Activated CD4-positive, alpha-beta memory T cell treated with anti-CD3 and anti-CD28 coated beads for 36 hours (primary cell): Measurements from ENCODE around the gene MARCHF6. TPM values are rescaled to one million over a fixed set of nuclear protein-coding genes. Genes with fewer than 3 reads are reported as not detected.
A peak's percentile ranks its signal among the peaks of the same experiment; 100 is the strongest.

Experiments used
- CTCF ChIA-PET: fragments of 350-600 bp; sonication (Branson Sonifier 250); formaldehyde crosslinking; loops from one replicate; lab custom pipeline; 2021; ENCODE audit warnings: antibody characterized with exemption, inconsistent platforms; lab: Charles Lee
- POLR2A ChIA-PET: fragments of 350-600 bp; sonication (Branson Sonifier 250); formaldehyde crosslinking; loops from one replicate; lab custom pipeline; 2021; ENCODE audit warnings: antibody characterized with exemption; lab: Charles Lee
- DNase-seq: peaks from one replicate; pipeline ENCODE4 v3.0.0-alpha.2; 2020
- H3K27ac Mint-ChIP-seq: one replicate; pipeline ENCODE4 v1.8.0; 2021; ENCODE audit warnings: mixed read lengths
- H3K27me3 Mint-ChIP-seq: one replicate; pipeline ENCODE4 v1.8.0; 2021; ENCODE audit warnings: mixed read lengths
- H3K36me3 Mint-ChIP-seq: one replicate; pipeline ENCODE4 v1.8.0; 2021; ENCODE audit warnings: mixed read lengths
- H3K4me1 Mint-ChIP-seq: one replicate; pipeline ENCODE4 v1.8.0; 2021; ENCODE audit warnings: low read depth, mixed read lengths
- H3K4me3 Mint-ChIP-seq: one replicate; pipeline ENCODE4 v1.8.0; 2021; ENCODE audit warnings: mild to moderate bottlenecking, mixed read lengths
- H3K9me3 Mint-ChIP-seq: one replicate; pipeline ENCODE4 v1.8.0; 2021; ENCODE audit warnings: mixed read lengths
- intact Hi-C: fragments of 100-400 bp; cut with micrococcal nuclease; formaldehyde crosslinking; loops from one replicate; pipeline ENCODE4 v1.15.1; 2023
- total RNA-seq, 2 experiments: library from RNA; stranded (reverse); gene quantifications; one replicate each; pipeline ENCODE4 v1.2.3, GENCODE V29; 2021

Gene MARCHF6
- total RNA-seq, 2 experiments from 2014 or later: 103 to 108 TPM

DNA sequence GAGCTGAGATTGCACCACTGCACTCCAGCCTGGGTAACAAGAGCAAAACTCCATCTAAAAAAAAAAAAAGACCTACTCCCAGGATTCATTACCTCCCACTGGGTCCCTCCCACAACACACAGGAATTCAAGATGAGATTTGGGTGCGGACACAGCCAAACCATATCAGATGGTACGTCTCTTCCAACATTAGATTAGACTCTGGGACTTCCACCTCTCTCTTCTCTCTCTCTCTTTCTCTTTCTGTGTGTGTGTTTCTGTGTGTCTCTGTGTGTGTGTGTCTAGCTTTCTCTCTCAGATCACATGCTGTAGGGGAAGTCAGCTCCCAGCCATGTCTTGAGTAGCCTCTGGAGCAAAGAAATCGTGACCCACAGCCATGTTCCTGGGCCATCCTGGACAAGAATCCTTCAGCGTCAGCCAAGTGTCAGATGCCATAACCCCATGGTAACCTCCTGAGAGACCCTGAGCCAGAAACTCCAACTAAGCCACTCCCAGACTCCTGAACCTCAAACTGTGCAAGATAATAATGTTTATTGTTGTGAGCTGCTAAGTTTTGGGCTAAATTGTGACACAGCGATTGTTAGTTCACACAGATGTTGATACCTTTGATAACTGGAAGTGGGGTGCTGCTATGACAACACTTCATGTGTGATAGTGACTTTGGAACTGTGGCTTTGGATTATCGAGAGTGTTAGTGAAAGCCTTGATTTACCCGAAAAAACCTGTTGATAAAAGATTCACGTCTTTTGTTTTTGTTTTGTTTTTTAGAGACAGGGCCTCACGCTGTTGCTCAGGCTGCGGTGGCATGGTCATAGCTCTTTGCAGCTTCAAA is 41.7 kb upstream of the MARCHF6 start:
- H3K4me1 Mint-ChIP-seq: peaks cover 14% of the 10 kb centered on the region
- intact Hi-C loops: loop anchor here (5.0 kb wide), 1 partner anchor 40 kb away; the partner anchor contains the start of gene MARCHF6
- no peaks in the 10 kb centered on the region for H3K36me3 Mint-ChIP-seq
- POLR2A ChIA-PET: no interaction called here
- H3K9me3 Mint-ChIP-seq: no peaks in the 10 kb centered on the region
- no peak overlapping the region for H3K27ac Mint-ChIP-seq
- DNase-seq: no peak
- CTCF ChIA-PET: no interaction called here
- no peak overlapping the region for H3K4me3 Mint-ChIP-seq
- peaks cover 8% of the 10 kb centered on the region for H3K27me3 Mint-ChIP-seq

DNA sequence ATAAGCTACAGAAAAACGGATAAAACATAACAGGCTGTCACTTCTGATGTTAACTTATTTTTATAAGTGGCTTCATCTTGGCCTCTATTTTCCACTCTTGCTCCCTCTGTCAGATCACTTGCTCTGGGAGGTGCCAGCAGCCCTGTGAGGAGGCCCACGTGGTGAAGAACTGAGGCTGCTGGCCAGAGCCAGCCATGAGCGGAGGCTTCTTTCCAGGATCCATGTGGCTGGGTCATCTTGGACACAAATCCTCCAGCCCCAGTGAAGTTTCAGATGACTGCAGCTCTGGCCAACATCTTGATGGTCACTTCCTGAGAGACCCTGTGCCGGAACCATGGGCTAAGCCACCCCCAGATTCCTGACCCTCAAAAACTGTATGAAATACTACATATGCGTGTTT is 38.3 kb upstream of the MARCHF6 start:
- H3K27me3 Mint-ChIP-seq: peaks cover 2% of the 10 kb centered on the region
- intact Hi-C loops: no loop called here
- H3K36me3 Mint-ChIP-seq: no peaks in the 10 kb centered on the region
- CTCF ChIA-PET: no interaction called here
- POLR2A ChIA-PET: interaction anchor here (0.7 kb wide), 1 partner anchor 38 kb away, joined by 3 read pairs; the partner anchor contains the start of gene MARCHF6
- no peak overlapping the region for H3K27ac Mint-ChIP-seq
- DNase-seq: no peak
- H3K4me3 Mint-ChIP-seq: no peak overlapping the region
- no peaks in the 10 kb centered on the region for H3K9me3 Mint-ChIP-seq
- peaks cover 11% of the 10 kb centered on the region for H3K4me1 Mint-ChIP-seq

DNA sequence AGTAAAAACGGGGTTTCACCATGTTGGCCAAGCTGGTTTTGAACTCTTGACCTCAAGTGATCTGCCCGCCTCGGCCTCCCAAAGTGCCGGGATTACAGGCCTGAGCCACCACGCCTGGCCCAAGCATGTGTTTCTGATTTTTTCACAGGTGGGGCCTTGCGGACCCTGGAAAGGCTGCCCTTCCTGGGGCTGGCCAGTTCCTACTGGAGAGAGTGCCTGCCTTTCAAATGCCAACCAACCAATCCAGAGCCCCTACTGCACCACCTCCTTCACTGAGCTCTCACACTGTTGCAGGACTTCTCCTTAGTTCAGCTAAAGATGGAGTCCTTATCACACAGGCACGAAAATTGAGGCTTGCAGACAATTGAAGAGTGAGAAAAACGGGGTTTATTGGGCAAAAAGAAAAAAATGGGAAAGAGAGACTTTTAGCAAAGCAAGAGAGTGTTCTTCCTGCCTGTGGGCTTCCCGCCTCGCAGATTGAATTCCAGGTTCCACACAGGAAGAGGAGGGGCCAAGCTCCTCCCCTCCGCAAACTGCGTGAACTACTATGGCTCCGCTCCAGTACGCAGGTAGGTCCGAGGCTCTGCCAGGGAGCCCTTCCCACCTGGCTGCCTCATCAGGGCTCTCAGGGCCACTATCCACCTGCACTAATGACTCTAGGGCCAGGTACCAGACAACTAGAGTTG is 37.5 kb upstream of the MARCHF6 start:
- no peak overlapping the region for H3K4me3 Mint-ChIP-seq
- ChIA-PET POLR2A (no interaction called here), CTCF (no interaction called here)
- no peak overlapping the region for H3K27ac Mint-ChIP-seq
- no peak for DNase-seq
- intact Hi-C loops: no loop called here
- H3K27me3 Mint-ChIP-seq: peaks cover 2% of the 10 kb centered on the region
- H3K4me1 Mint-ChIP-seq: peaks cover 7% of the 10 kb centered on the region
- H3K36me3 Mint-ChIP-seq: no peaks in the 10 kb centered on the region
- no peaks in the 10 kb centered on the region for H3K9me3 Mint-ChIP-seq

DNA sequence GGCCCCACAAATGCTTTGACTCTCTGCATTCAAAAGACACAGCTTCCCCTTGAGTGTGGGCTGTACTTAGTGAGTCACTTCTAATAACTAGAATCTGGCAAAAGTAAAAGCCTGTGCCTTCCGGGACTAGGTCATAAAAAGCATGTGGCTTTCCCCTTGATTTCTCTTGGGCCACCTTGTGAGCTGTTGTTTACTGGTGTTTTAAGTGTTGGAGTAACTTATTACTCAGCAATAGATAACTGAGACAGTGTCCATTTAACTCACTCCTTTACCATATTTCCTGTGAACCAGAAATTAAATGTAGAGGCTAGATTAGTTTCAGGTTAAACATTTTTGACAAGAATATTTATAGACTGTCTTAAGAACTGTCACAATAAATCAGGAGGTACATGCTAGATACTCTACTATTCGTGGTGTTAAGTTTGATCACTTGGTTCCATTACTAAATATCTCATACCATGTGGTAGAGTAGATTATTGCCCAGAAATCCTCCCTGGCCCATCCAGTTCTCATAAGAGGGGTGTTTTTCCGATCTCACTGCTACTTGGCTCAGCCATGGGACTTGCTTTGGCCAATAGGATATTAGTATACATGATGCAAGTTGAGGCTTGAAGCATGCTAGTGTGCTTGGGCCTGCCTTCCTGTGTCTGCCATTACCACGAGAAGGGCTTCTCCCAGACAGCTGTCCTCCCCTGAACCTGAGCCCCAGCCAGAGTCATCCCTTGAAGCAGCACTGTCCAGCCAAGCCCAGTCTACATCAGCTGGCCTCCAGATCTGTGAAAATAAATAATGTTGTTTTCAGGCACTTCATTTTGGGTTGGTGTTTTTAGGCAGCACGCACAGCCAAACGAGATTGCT is 35.4 kb upstream of the MARCHF6 start:
- H3K9me3 Mint-ChIP-seq: no peaks in the 10 kb centered on the region
- CTCF ChIA-PET: no interaction called here
- H3K4me1 Mint-ChIP-seq: peaks cover 5% of the 10 kb centered on the region
- H3K4me3 Mint-ChIP-seq: no peak overlapping the region
- H3K27ac Mint-ChIP-seq: no peak overlapping the region
- intact Hi-C loops: no loop called here
- peaks cover 2% of the 10 kb centered on the region for H3K27me3 Mint-ChIP-seq
- POLR2A ChIA-PET: interaction anchor here (1.4 kb wide), 1 partner anchor 35 kb away, joined by 4 read pairs; no protein-coding TSS in a partner anchor
- H3K36me3 Mint-ChIP-seq: no peaks in the 10 kb centered on the region
- peak; percentile 22 for DNase-seq

DNA sequence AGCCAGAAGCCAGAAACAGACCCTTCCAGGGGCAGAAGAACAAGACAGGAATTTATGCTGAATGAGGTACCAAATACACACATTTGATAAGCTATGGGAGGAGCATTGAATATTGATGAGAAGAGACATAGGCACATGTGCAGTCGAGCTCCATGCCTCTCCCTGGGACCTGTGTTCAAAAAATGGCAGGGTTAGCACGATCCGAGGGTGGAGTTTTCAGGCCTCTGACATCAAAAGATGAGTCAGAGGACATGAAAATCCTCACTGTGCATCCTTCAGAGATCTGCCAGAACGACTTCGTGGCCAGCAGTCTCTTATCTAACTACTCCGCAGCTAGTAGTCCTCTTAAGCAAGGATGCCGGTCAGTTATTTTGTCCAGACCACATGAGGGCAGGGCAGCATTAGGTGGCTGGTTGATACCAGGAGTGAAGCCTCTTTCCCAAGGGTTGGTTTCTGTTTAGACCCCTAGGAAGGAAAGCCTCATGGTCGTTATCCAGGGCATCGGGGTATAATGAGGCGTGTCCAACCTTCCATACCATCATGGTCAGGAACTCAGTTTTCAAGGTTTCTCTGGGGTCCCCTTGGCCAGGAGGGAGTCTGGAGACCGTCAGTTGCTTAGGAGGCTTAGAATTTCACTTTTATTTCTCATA is 34.2 kb upstream of the MARCHF6 start:
- no peak overlapping the region for H3K27ac Mint-ChIP-seq
- H3K4me1 Mint-ChIP-seq: peaks cover 4% of the 10 kb centered on the region
- peaks cover 2% of the 10 kb centered on the region for H3K27me3 Mint-ChIP-seq
- H3K9me3 Mint-ChIP-seq: no peaks in the 10 kb centered on the region
- H3K36me3 Mint-ChIP-seq: no peaks in the 10 kb centered on the region
- POLR2A ChIA-PET: no interaction called here
- CTCF ChIA-PET: no interaction called here
- intact Hi-C loops: no loop called here
- H3K4me3 Mint-ChIP-seq: no peak overlapping the region
- no peak for DNase-seq

DNA sequence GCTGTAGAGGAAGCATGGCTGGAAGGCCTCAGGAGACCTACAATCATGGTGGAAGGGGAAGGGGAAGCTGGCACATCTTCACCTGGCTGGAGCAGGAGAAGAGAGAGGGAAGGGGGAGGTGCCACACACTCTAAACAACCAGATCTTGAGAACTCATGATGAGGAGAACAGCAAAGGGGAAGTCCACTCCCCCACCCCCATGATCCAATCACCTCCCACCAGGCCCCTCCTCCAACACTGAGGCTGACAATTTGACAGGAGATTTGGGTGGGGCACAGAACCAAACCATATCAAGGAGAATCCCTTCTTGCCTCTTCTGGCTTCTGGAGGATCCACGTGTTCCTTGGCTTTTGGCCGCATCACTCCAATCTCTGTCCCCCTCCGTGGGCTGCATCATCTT is 32.7 kb upstream of the MARCHF6 start:
- intact Hi-C loops: no loop called here
- no peak overlapping the region for H3K27ac Mint-ChIP-seq
- no peak for DNase-seq
- H3K36me3 Mint-ChIP-seq: no peaks in the 10 kb centered on the region
- ChIA-PET POLR2A (no interaction called here), CTCF (no interaction called here)
- no peaks in the 10 kb centered on the region for H3K9me3 Mint-ChIP-seq
- H3K27me3 Mint-ChIP-seq: peaks cover 2% of the 10 kb centered on the region
- no peak overlapping the region for H3K4me3 Mint-ChIP-seq
- peaks cover 4% of the 10 kb centered on the region for H3K4me1 Mint-ChIP-seq

DNA sequence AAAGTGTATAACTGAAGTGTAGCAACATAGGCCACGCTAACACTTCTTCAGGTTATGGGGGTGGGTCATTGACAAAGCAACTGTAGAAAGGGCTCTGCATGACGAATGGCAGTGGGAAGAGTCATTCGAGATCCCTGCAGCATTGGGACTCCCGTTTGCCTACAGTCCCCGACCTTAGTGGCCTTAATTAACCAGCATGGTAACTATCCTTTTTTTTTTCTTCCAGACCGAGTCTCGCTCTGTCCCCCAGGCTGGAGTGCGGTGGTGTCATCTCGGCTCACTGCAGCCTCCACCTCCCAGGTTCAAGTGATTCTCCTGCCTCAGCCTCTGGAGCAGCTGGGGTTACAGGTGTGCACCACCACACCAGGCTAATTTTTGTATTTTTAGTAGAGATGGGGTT is 31.6 kb upstream of the MARCHF6 start:
- Mint-ChIP-seq H3K4me1 (peaks cover 4% of the 10 kb centered on the region), H3K27me3 (peaks cover 2% of the 10 kb centered on the region), H3K36me3 (no peaks in the 10 kb centered on the region), H3K27ac (no peak overlapping the region), H3K9me3 (no peaks in the 10 kb centered on the region), H3K4me3 (no peak overlapping the region)
- DNase-seq: no peak
- CTCF ChIA-PET: no interaction called here
- intact Hi-C loops: no loop called here
- POLR2A ChIA-PET: no interaction called here

DNA sequence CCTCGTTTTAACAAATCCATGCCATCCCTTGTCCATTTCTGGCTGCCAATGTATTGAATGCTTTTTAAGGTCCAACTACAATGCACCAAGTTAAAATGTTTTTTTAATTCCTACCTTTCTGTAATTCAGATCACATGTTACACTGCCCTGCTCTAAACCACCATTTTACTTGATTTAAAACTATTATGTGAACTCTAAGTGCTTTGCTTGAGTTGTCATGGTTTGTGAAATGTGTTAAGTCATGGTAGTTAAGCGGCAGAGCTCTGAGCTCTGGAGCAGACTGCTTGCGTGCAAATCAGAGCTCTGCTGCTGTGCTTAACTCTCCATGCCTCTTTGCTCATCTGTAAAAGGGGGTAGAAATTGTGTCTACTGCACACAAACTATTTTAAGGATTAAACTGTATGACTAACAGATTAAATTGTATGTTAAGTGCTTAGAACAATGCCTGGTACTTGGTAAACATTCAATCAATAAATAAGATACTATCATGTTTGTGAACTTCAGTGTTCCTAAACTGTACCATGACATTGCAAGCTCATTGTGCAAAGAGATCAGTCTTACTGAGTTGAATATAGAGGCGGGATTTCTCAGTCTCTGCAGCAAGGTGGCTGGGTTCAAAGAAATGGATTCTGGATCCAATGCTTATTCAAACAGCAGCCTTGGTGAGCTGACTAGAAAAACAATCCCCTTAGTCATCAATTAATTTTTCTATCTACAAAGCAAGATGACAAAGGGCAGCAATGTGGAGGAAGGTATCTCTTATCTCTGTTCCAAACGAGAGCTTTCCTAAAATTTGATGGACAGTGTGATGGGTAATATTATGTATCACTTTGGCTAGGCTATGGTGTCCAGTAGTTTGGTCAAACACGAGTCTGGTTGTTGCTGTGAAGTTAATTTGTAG is 29.7 kb upstream of the MARCHF6 start:
- no peak overlapping the region for H3K27ac Mint-ChIP-seq
- POLR2A ChIA-PET: no interaction called here

DNA sequence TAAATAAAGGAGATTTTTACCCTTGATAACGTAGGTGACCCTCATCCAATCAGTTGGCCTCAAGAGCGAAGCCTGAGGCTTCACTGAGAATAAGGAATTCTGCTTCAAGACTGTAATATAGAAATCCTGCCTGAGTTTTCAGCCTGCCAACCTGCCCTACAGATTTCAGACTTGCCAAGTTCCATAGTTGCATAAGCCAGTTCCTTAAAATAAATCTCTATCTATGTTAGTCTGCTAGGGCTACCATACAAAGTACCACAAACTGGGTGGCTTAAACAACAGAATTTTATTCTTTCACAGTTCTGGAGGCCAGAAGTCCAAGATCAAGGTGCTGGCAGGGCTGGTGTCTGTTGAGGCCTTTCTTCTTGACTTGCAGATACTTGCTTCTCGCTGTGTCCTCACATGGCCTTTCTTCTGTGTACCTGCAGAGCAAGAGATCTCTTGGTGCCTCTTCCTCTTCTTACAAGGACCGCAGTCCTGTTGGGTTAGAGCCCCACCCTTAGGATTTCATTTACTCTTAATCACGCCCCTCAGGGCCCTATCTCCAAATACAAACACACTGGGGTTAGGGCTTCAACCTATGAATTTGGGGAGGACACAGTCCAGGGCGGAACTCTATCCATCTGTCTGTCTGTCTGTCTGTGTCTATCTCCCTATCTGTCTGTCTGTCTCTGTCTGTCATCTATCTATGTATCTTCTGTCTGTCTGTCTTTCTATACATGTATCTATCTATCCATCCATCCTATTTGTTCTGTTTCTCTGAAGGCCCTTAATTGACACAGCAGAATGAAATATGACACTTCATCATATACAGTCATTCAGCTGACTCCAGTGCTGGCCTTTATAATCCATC is 28.8 kb upstream of the MARCHF6 start:
- Mint-ChIP-seq H3K4me1 (no peaks in the 10 kb centered on the region), H3K4me3 (no peak overlapping the region), H3K27me3 (no peaks in the 10 kb centered on the region), H3K9me3 (no peaks in the 10 kb centered on the region), H3K27ac (no peak overlapping the region), H3K36me3 (no peaks in the 10 kb centered on the region)
- ChIA-PET POLR2A (no interaction called here), CTCF (no interaction called here)
- intact Hi-C loops: no loop called here
- DNase-seq: no peak

More for the DNA sequence above, 29.7 kb upstream of the MARCHF6 start:
- no peak overlapping the region for H3K4me3 Mint-ChIP-seq
- CTCF ChIA-PET: no interaction called here
- no peaks in the 10 kb centered on the region for H3K36me3 Mint-ChIP-seq
- H3K27me3 Mint-ChIP-seq: peaks cover 2% of the 10 kb centered on the region
- intact Hi-C loops: no loop called here
- no peaks in the 10 kb centered on the region for H3K4me1 Mint-ChIP-seq
- DNase-seq: no peak
- H3K9me3 Mint-ChIP-seq: no peaks in the 10 kb centered on the region

DNA sequence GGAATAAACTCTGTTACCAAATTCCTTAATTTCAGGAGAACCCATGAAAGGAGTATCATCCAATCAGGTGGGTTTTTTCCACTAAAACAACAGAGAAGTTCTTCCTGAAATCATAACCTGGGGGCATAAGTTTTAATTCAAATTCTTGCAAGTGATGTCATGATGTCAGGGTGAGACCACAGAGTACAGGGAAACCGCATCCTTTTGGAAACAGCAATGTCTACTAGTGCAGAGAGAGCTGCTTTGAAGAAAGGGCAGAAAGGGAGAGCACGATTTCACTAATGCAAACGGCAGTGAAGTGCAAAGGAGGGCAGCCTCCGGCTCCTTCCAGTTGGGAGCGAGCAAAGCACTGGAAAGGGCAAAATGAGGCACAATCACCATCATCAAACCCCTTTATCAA is 25.2 kb upstream of the MARCHF6 start:
- no peaks in the 10 kb centered on the region for H3K9me3 Mint-ChIP-seq
- H3K4me3 Mint-ChIP-seq: no peak overlapping the region
- ChIA-PET CTCF (interaction anchor here (0.8 to 0.9 kb wide), 2 partner anchors 29 to 36 kb away, joined by 3 read pairs; no protein-coding TSS in a partner anchor), POLR2A (no interaction called here)
- DNase-seq: no peak
- peaks cover 17% of the 10 kb centered on the region for H3K27me3 Mint-ChIP-seq
- intact Hi-C loops: no loop called here
- H3K27ac Mint-ChIP-seq: no peak overlapping the region
- peaks cover 2% of the 10 kb centered on the region for H3K4me1 Mint-ChIP-seq
- H3K36me3 Mint-ChIP-seq: no peaks in the 10 kb centered on the region
